HCT116 (cell line): ENCODE measurements around the gene FAHD1. TPM values are rescaled to one million over a fixed set of nuclear protein-coding genes. Genes with fewer than 3 reads are reported as not detected.
"Not testable (repeated sequence)": the region's sequence is repeated elsewhere in the genome, so short reads cannot be mapped to it uniquely, and the experiment has no call there.

Experiments used
- ATAC-seq: fragments of 200-7000 bp; cut with Tn5 transposase; 2 replicates; pipeline ENCODE4 v1.9.1; 2020; ENCODE audit warnings: mild to moderate bottlenecking, moderate library complexity
- BruUV-seq: library from RNA; stranded (reverse); fragments of 400-500 nt; replicated peaks from 2 replicates; lab custom pipeline; 2021; lab: Mats Ljungman, UMichigan
- CTCF ChIA-PET: fragments of 300-600 bp; sonication (Branson Sonifier 250); formaldehyde crosslinking; loops from one replicate; lab custom pipeline; 2021; ENCODE audit warnings: antibody characterized with exemption; lab: Charles Lee
- POLR2A ChIA-PET: fragments of 300-600, 350-600 bp; sonication (Branson Sonifier 250); formaldehyde crosslinking; loops from one replicate; lab custom pipeline; 2021; ENCODE audit warnings: antibody characterized with exemption; lab: Charles Lee
- RAD21 ChIA-PET, 2 experiments: fragments of 300-600 bp; sonication (Branson Sonifier 250); formaldehyde crosslinking; loops; one replicate each; lab custom pipeline; 2023; ENCODE audit warnings: low total read pairs in 2 of 2; ENCODE audit not compliant: uncharacterized antibody in 2 of 2, unreplicated experiment in 2 of 2, low non-redundant PET in 1 of 2; lab: Charles Lee
- DNase-seq: peaks from one replicate; pipeline ENCODE4 v3.0.0-alpha.2; 2010; ENCODE audit warnings: low read depth, low spot score
- H2AFZ ChIP-seq: fragments of 200-600 bp; shearing (Covaris generic), sonication (generic); 2 replicates; pipeline ENCODE4 v1.6.1; 2017; ENCODE audit warnings: low read depth, mixed run types, mixed read lengths, antibody characterized with exemption, low read length; ENCODE audit not compliant: poor library complexity, severe bottlenecking
- H3K27ac ChIP-seq: 2 replicates; pipeline ENCODE4 v1.5.1; 2012; ENCODE audit warnings: low read depth, low read length
- H3K27me3 ChIP-seq: fragments of 200-600 bp; sonication (generic); 2 replicates; pipeline ENCODE4 v1.6.1; 2016; ENCODE audit warnings: mixed run types, low read length, mixed read lengths; ENCODE audit not compliant: insufficient read depth
- H3K36me3 ChIP-seq, 2 experiments: fragments of 200-500 bp in 1 of 2; fragments of 200-600 bp in 1 of 2; sonication (Bioruptor generic) in 1 of 2; sonication (generic) in 1 of 2; 2 replicates each; pipeline versions ENCODE4 v1.5.1 to v1.6.1; 2014 to 2016; ENCODE audit warnings: low read length in 2 of 2, inconsistent platforms in 1 of 2, mixed read lengths in 1 of 2, mixed run types in 1 of 2; ENCODE audit not compliant: insufficient read depth in 2 of 2, control insufficient read depth in 1 of 2
- H3K4me1 ChIP-seq, 2 experiments: fragments of 200-600 bp in 1 of 2; sonication (generic) in 1 of 2; 2 replicates each; pipeline versions ENCODE4 v1.5.1 to v1.6.1; 2012 to 2017; ENCODE audit warnings: low read length in 2 of 2, inconsistent platforms in 1 of 2, mild to moderate bottlenecking in 1 of 2, mixed read lengths in 1 of 2, mixed run types in 1 of 2, moderate library complexity in 1 of 2; ENCODE audit not compliant: insufficient read depth in 2 of 2, control insufficient read depth in 1 of 2
- H3K4me2 ChIP-seq: fragments of 200-600 bp; sonication (generic); 2 replicates; pipeline ENCODE4 v1.6.1; 2017; ENCODE audit warnings: mixed run types, low read length, mixed read lengths
- H3K4me3 ChIP-seq, 2 experiments: fragments of 200-600 bp in 1 of 2; sonication (generic) in 1 of 2; replicated peaks in 1 of 2; 2 replicates each; pipeline ENCODE4 v1.5.1; 2011 to 2016; ENCODE audit warnings: low read length in 2 of 2, control low read depth in 1 of 2, low read depth in 1 of 2, mild to moderate bottlenecking in 1 of 2, mixed read lengths in 1 of 2, mixed run types in 1 of 2
- H3K79me2 ChIP-seq: fragments of 200-600 bp; sonication (generic); 2 replicates; pipeline ENCODE4 v1.6.1; 2017; ENCODE audit warnings: mild to moderate bottlenecking, mixed run types, low read length, moderate library complexity, mixed read lengths; ENCODE audit not compliant: insufficient read depth
- H3K9ac ChIP-seq: fragments of 200-600 bp; sonication (generic); 2 replicates; pipeline ENCODE4 v1.6.1; 2016; ENCODE audit warnings: low read length, mixed read lengths
- H3K9me2 ChIP-seq: fragments of 200-600 bp; sonication (generic), shearing (Covaris generic); 2 replicates; pipeline ENCODE4 v1.6.1; 2017; ENCODE audit warnings: mixed run types, mild to moderate bottlenecking, moderate library complexity; ENCODE audit not compliant: insufficient read depth
- H3K9me3 ChIP-seq, 2 experiments: fragments of 200-500 bp in 1 of 2; fragments of 200-600 bp in 1 of 2; sonication (Bioruptor generic) in 1 of 2; sonication (generic) in 1 of 2; 2 replicates each; pipeline ENCODE4 v1.6.1; 2014 to 2017; ENCODE audit warnings: low read length in 2 of 2, mixed read lengths in 2 of 2, inconsistent platforms in 1 of 2, low read depth in 1 of 2, mild to moderate bottlenecking in 1 of 2, mixed run types in 1 of 2, moderate library complexity in 1 of 2; ENCODE audit not compliant: control insufficient read depth in 1 of 2, insufficient read depth in 1 of 2
- H4K20me1 ChIP-seq: fragments of 200-600 bp; sonication (generic), shearing (Covaris generic); 2 replicates; pipeline ENCODE4 v1.6.1; 2017; ENCODE audit warnings: mixed run types, mild to moderate bottlenecking, moderate library complexity; ENCODE audit not compliant: insufficient read depth
- CBX3 ChIP-seq: IDR thresholded peaks from 2 replicates; pipeline ENCODE4 v1.6.1; 2012; ENCODE audit warnings: low read depth
- CTCF ChIP-seq, 3 experiments: fragments of 200-600 bp in 1 of 3; sonication (generic) in 1 of 3; IDR thresholded peaks in 2 of 3; conservative IDR thresholded peaks in 1 of 3; 2 replicates each; pipeline ENCODE4 v1.5.1; 2012 to 2017; ENCODE audit warnings: low read depth in 2 of 3, low read length in 2 of 3, antibody characterized with exemption in 1 of 3, borderline replicate concordance in 1 of 3, control low read depth in 1 of 3, mild to moderate bottlenecking in 1 of 3, mixed read lengths in 1 of 3, mixed run types in 1 of 3, moderate library complexity in 1 of 3; ENCODE audit not compliant: insufficient read depth in 1 of 3
- EGR1 ChIP-seq: IDR thresholded peaks from 2 replicates; pipeline ENCODE4 v1.6.1; 2012; ENCODE audit warnings: low read depth
- ELF1 ChIP-seq: IDR thresholded peaks from 2 replicates; pipeline ENCODE4 v1.6.1; 2012; ENCODE audit warnings: low read depth, borderline replicate concordance
- EZH2phosphoT487 ChIP-seq: fragments of 200-600 bp; IDR thresholded peaks from 2 replicates; pipeline ENCODE4 v1.6.1; 2018; ENCODE audit warnings: antibody characterized with exemption, borderline replicate concordance
- FOSL1 ChIP-seq: IDR thresholded peaks from 2 replicates; pipeline ENCODE4 v1.6.1; 2012; ENCODE audit warnings: low read depth
- JUND ChIP-seq: IDR thresholded peaks from 2 replicates; pipeline ENCODE4 v1.6.1; 2012
- POLR2AphosphoS5 ChIP-seq: IDR thresholded peaks from 2 replicates; pipeline ENCODE4 v1.6.1; 2011; ENCODE audit warnings: mild to moderate bottlenecking, low read depth, low read length, moderate library complexity
- REST ChIP-seq: IDR thresholded peaks from 2 replicates; pipeline ENCODE4 v1.6.1; 2012; ENCODE audit warnings: low read depth
- SRF ChIP-seq: IDR thresholded peaks from 2 replicates; pipeline ENCODE4 v1.6.1; 2012; ENCODE audit warnings: low read depth
- ZBTB33 ChIP-seq: IDR thresholded peaks from 2 replicates; pipeline ENCODE4 v1.6.1; 2011; ENCODE audit warnings: mild to moderate bottlenecking, low read length, moderate library complexity; ENCODE audit not compliant: insufficient replicate concordance; ENCODE audit errors: extremely low read depth
- ZFX ChIP-seq: fragments of 450-650 bp; IDR thresholded peaks from 2 replicates; pipeline ENCODE4 v1.6.1; 2017
- intact Hi-C: fragments of 100-400 bp; cut with micrococcal nuclease; formaldehyde crosslinking; loops from 2 replicates; pipeline ENCODE4 v1.10.0; 2022
- total RNA-seq: library from RNA; stranded (reverse); gene quantifications from one replicate; pipeline ENCODE4 v1.2.1, GENCODE V29; 2021; ENCODE audit not compliant: unreplicated experiment
- TF ChIP-seq, protein P1 (sequence below): IDR thresholded peaks from 2 replicates; pipeline ENCODE4 v1.6.1; 2012

Gene FAHD1
- total RNA-seq, 1 experiment from 2014 or later = 25.8 TPM

GRCh38 chr16:1876066-1876465 is 49.1 kb downstream of the FAHD1 start:
- H3K36me3 ChIP-seq, H2AFZ ChIP-seq, H3K79me2 ChIP-seq, BruUV-seq, DNase-seq, H3K4me2 ChIP-seq, H3K27me3 ChIP-seq, RAD21 ChIA-PET, H3K9me3 ChIP-seq, H4K20me1 ChIP-seq, H3K9ac ChIP-seq, H3K9me2 ChIP-seq, H3K27ac ChIP-seq, intact Hi-C loops, CTCF ChIA-PET, H3K4me1 ChIP-seq, H3K4me3 ChIP-seq, ATAC-seq: not testable (repeated sequence)
- POLR2A ChIA-PET = interaction anchor here (0.8 kb wide), 1 partner anchor 47 kb away, joined by 3 read pairs; no protein-coding TSS in a partner anchor

DNA sequence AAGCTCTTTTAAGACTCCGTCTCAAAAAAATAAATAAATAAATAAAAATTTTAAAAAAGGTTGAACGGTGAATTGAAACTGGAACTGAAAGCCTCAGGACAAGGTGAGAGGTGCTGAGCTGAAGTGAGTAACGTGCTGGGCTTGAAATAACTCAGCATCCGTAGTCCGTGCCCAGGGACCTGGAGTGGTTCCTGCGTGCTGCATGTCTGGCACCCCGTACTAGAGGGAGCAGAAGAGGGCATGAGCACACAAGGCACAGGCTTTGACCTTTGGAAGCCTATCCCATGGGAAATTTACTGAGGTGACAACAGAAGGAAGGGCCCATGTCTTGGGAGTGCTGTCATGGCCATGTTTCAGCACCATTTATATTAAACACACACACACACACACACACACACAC is 49.5 kb downstream of the FAHD1 start:
- RAD21 ChIA-PET = no interaction called here
- Histone ChIP-seq H3K4me2 (no peak overlapping the region), H3K79me2 (no peaks in the 10 kb centered on the region), H2AFZ (no peak overlapping the region), H3K4me3 (no peak overlapping the region), H3K27ac (no peak overlapping the region), H3K9ac (no peak overlapping the region), H3K4me1 (peaks cover 4 to 7% of the 10 kb centered on the region in 2 experiments; a peak in 3 of 4 replicates), H3K9me2 (no peaks in the 10 kb centered on the region), H4K20me1 (no peaks in the 10 kb centered on the region), H3K36me3 (no peaks in the 10 kb centered on the region), H3K9me3 (no peaks in the 10 kb centered on the region), H3K27me3 (no peaks in the 10 kb centered on the region)
- CTCF ChIA-PET = no interaction called here
- POLR2A ChIA-PET = interaction anchor here (0.8 kb wide), 1 partner anchor 47 kb away, joined by 3 read pairs; no protein-coding TSS in a partner anchor
- BruUV-seq = no TSS peak
- ATAC-seq = no peak
- DNase-seq = no peak
- intact Hi-C loops = no loop called here
- no peak for TF ChIP-seq EZH2phosphoT487
- no peak for TF ChIP-seq REST
- no peak for TF ChIP-seq ZFX
- TF ChIP-seq CBX3 = no peak
- TF ChIP-seq POLR2AphosphoS5 = no peak
- TF ChIP-seq CTCF (IDR thresholded peaks at IDR 0.05 in 2 of 3, conservative IDR thresholded peaks at IDR 0.05 in 1 of 3; ENCODE audit: borderline replicate concordance in 1 of 3, insufficient read depth in 1 of 3, low read depth in 2 of 3, low read length in 2 of 3) = no peak
- no peak for TF ChIP-seq EGR1
- no peak for TF ChIP-seq ELF1
- no peak for TF ChIP-seq JUND
- TF ChIP-seq ZBTB33 = no peak
- no peak for TF ChIP-seq FOSL1
- no peak for TF ChIP-seq SRF
- TF ChIP-seq, protein P1, sequence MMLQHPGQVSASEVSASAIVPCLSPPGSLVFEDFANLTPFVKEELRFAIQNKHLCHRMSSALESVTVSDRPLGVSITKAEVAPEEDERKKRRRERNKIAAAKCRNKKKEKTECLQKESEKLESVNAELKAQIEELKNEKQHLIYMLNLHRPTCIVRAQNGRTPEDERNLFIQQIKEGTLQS = no peak
